Ishikawa (cell line): ENCODE results near the gene LLGL2.

Source experiments
- EP300 ChIP-seq: IDR thresholded peaks from 2 replicates; pipeline ENCODE4 v1.6.1; 2012; ENCODE audit warnings: borderline replicate concordance
- NFIC ChIP-seq: IDR thresholded peaks from 2 replicates; pipeline ENCODE4 v1.6.1; 2012
- TAF1 ChIP-seq: IDR thresholded peaks from 2 replicates; pipeline ENCODE4 v1.6.1; 2012; ENCODE audit warnings: low read depth, mild to moderate bottlenecking
- USF1 ChIP-seq: IDR thresholded peaks from 2 replicates; pipeline ENCODE4 v1.6.1; 2012
- YY1 ChIP-seq: IDR thresholded peaks from 2 replicates; pipeline ENCODE4 v1.6.1; 2012; ENCODE audit warnings: low read depth
- TF ChIP-seq, protein P1 (sequence below): IDR thresholded peaks from 2 replicates; pipeline ENCODE4 v1.6.1; 2012

- TF ChIP-seq TAF1, result no peak
- no peak for TF ChIP-seq EP300
- TF ChIP-seq NFIC, result no peak
- TF ChIP-seq, protein P1, sequence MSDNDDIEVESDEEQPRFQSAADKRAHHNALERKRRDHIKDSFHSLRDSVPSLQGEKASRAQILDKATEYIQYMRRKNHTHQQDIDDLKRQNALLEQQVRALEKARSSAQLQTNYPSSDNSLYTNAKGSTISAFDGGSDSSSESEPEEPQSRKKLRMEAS, result no peak
- TF ChIP-seq YY1, result no peak
- no peak for TF ChIP-seq USF1
These were observed 96.6 kb downstream of the LLGL2 start for GRCh38 chr17:75622076-75622475.
